Measurements from ENCODE around the gene ADAD1. TPM values are rescaled to one million over a fixed set of nuclear protein-coding genes. Genes with fewer than 3 reads are reported as not detected.

Gene ADAD1
- total RNA-seq = under 1 TPM in 1 of 4 donors, not detected in 3; 0.55 TPM

DNA sequence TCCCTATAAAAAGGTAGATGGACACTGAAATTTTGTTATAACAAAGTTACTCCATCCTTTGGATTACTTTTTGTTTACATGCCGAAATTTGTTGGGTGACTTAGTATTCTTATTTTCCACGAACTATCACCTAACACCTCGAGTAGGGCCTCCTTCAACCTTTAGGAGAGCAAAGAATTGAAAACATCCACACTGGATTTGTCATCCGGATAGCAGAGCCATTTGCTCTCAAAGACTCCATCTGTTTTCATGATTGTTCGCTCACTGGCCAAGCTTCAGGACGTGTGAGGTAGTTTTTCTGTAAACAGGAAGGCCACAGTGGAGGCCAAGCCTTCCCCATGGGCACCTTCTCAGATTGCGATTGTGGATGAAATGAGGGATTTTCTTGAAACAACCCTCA lies at the start of gene ADAD1:
Gene ADAD1 (plus strand): TSS at position 301 of the 400 bp plus-strand sequence. CDS start 1,059 bp downstream, outside the sequence.
- Histone ChIP-seq H3K9me3 (no peaks in the 10 kb centered on the region), H3K27ac (no peak within 1 kb of the TSS), H3K36me3 (no peaks in the 10 kb centered on the region), H3K4me3 (no peak within 1 kb of the TSS), H3K4me1 (no peaks in the 10 kb centered on the region), H3K27me3 (no peaks in the 10 kb centered on the region)
- TF ChIP-seq, protein P1, sequence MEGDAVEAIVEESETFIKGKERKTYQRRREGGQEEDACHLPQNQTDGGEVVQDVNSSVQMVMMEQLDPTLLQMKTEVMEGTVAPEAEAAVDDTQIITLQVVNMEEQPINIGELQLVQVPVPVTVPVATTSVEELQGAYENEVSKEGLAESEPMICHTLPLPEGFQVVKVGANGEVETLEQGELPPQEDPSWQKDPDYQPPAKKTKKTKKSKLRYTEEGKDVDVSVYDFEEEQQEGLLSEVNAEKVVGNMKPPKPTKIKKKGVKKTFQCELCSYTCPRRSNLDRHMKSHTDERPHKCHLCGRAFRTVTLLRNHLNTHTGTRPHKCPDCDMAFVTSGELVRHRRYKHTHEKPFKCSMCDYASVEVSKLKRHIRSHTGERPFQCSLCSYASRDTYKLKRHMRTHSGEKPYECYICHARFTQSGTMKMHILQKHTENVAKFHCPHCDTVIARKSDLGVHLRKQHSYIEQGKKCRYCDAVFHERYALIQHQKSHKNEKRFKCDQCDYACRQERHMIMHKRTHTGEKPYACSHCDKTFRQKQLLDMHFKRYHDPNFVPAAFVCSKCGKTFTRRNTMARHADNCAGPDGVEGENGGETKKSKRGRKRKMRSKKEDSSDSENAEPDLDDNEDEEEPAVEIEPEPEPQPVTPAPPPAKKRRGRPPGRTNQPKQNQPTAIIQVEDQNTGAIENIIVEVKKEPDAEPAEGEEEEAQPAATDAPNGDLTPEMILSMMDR (IDR thresholded peaks at IDR 0.05) = no peak
- no peak for TF ChIP-seq POLR2A (IDR thresholded peaks at IDR 0.05)
- no peak for DNase-seq
- intact Hi-C loops (cut with DNase I; ENCODE audit: low total_unique reads) = no loop called here

DNA sequence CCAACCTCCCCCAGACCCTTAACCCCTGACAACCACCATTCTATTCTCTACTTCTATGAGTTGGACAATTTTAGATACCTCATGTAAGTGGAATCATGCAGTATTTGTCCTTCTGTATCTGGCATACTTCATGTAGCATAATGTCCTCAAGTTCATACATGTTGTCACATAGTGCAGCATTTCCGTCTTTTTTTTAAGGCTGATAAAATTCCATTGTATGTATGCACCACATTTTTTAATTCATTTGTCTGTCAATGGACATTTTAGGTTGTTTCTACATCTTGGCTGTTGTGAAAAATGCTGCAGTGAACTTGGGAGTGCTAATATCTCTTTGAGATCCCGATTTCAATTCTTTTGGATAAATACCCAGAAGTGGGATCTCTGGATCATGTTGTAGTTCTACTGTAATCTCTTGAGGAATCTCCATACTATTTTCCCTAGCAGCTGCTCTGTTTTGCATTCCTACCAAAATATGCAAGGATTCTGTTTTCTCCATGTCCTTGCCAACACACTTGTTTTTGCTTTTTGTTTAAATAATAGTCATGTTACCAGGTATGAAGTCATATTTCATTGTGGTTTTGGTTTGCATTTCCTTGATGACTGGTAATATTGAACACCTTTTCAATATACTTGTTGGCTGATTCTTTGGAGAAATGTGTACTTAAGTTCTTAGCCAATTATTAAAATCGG lies 48.8 kb upstream of the ADAD1 start:
- Histone ChIP-seq H3K9me3 (no peaks in the 10 kb centered on the region), H3K4me1 (no peaks in the 10 kb centered on the region), H3K36me3 (peaks cover 0 to 2% of the 10 kb centered on the region in 2 donors), H3K27ac (no peak overlapping the region), H3K4me3 (no peak overlapping the region), H3K27me3 (no peaks in the 10 kb centered on the region)
- intact Hi-C loops (cut with DNase I; ENCODE audit: low total_unique reads) = no loop called here
- no peak for DNase-seq
- TF ChIP-seq, protein P1 (IDR thresholded peaks at IDR 0.05) = no peak
- no peak for TF ChIP-seq POLR2A (IDR thresholded peaks at IDR 0.05)

DNA sequence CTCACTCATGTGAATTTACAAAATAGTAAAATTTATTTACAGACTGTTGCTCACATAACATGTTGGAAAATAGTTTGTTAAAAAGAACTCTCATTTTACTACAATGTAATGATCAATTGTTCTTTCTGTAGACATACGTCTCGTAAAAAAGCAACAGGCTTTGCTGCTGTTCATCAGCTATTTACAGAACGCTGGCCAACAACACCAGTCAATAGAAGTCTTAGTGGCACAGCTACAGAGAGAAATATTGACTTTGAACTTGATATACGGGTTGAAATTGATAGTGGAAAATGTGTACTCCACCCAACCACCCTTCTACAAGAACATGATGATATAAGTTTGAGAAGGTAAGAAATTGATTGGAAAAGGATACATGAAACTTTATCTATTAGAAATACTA lies 47.6 kb upstream of the ADAD1 start:
- no peak overlapping the region for H3K27ac ChIP-seq
- no peaks in the 10 kb centered on the region for H3K9me3 ChIP-seq
- TF ChIP-seq, protein P1 (IDR thresholded peaks at IDR 0.05) = no peak
- no peaks in the 10 kb centered on the region for H3K27me3 ChIP-seq
- DNase-seq = no peak
- H3K4me1 ChIP-seq = no peaks in the 10 kb centered on the region
- intact Hi-C loops (cut with DNase I; ENCODE audit: low total_unique reads) = no loop called here
- H3K36me3 ChIP-seq = peaks cover 0 to 2% of the 10 kb centered on the region in 2 donors
- H3K4me3 ChIP-seq = no peak overlapping the region

DNA sequence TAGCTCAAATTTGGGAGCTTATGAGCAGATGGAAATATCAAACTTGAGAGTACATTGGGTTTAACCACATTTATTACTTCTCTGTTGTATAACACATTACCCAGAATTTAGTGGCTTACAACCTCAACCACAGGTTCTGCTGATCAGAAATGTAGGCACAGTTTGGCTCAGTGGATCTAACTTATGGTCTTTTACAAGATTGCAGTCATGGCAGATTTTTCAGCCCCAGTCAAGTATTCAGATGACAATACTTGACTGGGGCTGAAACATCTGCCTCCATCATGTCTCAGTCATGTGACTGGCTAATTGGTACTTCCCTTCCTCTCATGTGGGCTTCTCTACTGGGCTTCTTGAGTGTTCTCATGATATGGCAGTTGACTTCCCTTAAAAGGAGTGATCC lies 44.0 kb upstream of the ADAD1 start:
- no peak overlapping the region for H3K27ac ChIP-seq
- H3K27me3 ChIP-seq = no peaks in the 10 kb centered on the region
- no peak for DNase-seq
- intact Hi-C loops (cut with DNase I; ENCODE audit: low total_unique reads) = no loop called here
- peaks cover 0 to 2% of the 10 kb centered on the region in 2 donors for H3K36me3 ChIP-seq
- no peak overlapping the region for H3K4me3 ChIP-seq
- no peaks in the 10 kb centered on the region for H3K4me1 ChIP-seq
- no peak for TF ChIP-seq POLR2A (IDR thresholded peaks at IDR 0.05)
- TF ChIP-seq, protein P1 (IDR thresholded peaks at IDR 0.05) = no peak
- no peaks in the 10 kb centered on the region for H3K9me3 ChIP-seq

DNA sequence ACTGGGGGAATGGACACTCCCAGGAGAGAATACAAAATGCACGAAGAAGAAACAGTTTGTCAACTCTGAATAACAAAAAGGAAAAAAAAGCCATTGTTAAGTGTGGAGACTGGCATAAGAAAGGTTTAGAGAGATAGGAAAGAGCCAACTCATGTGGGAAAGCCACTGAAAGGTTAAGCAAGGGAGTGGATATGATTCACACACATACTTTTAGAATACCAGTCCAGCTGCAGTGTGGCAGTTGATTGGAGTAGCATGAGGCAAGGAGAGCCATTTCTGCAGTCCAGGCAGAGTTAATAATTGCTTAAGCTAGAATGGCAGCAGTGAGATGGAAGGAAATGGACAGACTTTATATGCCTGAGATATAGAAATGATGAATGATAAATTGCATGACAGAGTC lies 36.9 kb upstream of the ADAD1 start:
- no peak for DNase-seq
- no peaks in the 10 kb centered on the region for H3K36me3 ChIP-seq

More for the DNA sequence above, 36.9 kb upstream of the ADAD1 start:
- no peaks in the 10 kb centered on the region for H3K27me3 ChIP-seq
- intact Hi-C loops (cut with DNase I; ENCODE audit: low total_unique reads) = no loop called here
- no peak overlapping the region for H3K27ac ChIP-seq
- H3K4me3 ChIP-seq = no peak overlapping the region
- no peaks in the 10 kb centered on the region for H3K9me3 ChIP-seq
- H3K4me1 ChIP-seq = no peaks in the 10 kb centered on the region
- TF ChIP-seq, protein P1 (IDR thresholded peaks at IDR 0.05) = no peak
- TF ChIP-seq POLR2A (IDR thresholded peaks at IDR 0.05) = no peak

All from uterus (tissue), 4 donors.